H9 (cell line): ENCODE data around the gene SPRED2. TPM values are rescaled to one million over a fixed set of nuclear protein-coding genes. Genes with fewer than 3 reads are reported as not detected.

ENCODE experiments used
- DNase-seq: peaks from one replicate; pipeline ENCODE4 v3.0.0-alpha.2; 2017
- H2AFZ ChIP-seq: one replicate; pipeline ENCODE4 v1.6.1; 2013; ENCODE audit warnings: mild to moderate bottlenecking, low read length, control low read depth, moderate library complexity
- H2AK5ac ChIP-seq: 2 replicates; pipeline ENCODE4 v1.6.1; 2013; ENCODE audit warnings: low read length, control low read depth, mixed read lengths; ENCODE audit not compliant: insufficient read length
- H2BK120ac ChIP-seq: one replicate; pipeline ENCODE4 v1.6.1; 2013; ENCODE audit warnings: low read depth, mild to moderate bottlenecking, low read length, control low read depth, inconsistent platforms; ENCODE audit not compliant: poor library complexity, severe bottlenecking
- H2BK12ac ChIP-seq: 2 replicates; pipeline ENCODE4 v1.6.1; 2013; ENCODE audit warnings: low read length, control low read depth, mixed read lengths, low read depth; ENCODE audit not compliant: insufficient read length
- H2BK15ac ChIP-seq: 2 replicates; pipeline ENCODE4 v1.6.1; 2013; ENCODE audit warnings: low read depth, low read length, control low read depth
- H2BK20ac ChIP-seq: one replicate; pipeline ENCODE4 v1.6.1; 2013; ENCODE audit warnings: low read depth, mild to moderate bottlenecking, low read length, control low read depth, inconsistent platforms; ENCODE audit not compliant: poor library complexity, severe bottlenecking
- H2BK5ac ChIP-seq: 2 replicates; pipeline ENCODE4 v1.6.1; 2013; ENCODE audit warnings: low read length, control low read depth, mixed read lengths; ENCODE audit not compliant: insufficient read length
- H3K14ac ChIP-seq: 2 replicates; pipeline ENCODE4 v1.6.1; 2013; ENCODE audit warnings: low read length, control low read depth; ENCODE audit not compliant: insufficient read depth
- H3K18ac ChIP-seq: 2 replicates; pipeline ENCODE4 v1.6.1; 2013; ENCODE audit warnings: low read depth, mild to moderate bottlenecking, mixed read lengths, low read length, control low read depth; ENCODE audit not compliant: insufficient read length
- H3K23ac ChIP-seq: 2 replicates; pipeline ENCODE4 v1.6.1; 2013; ENCODE audit warnings: low read length, control low read depth, mixed read lengths, low read depth; ENCODE audit not compliant: insufficient read length
- H3K23me2 ChIP-seq: 2 replicates; pipeline ENCODE4 v1.6.1; 2013; ENCODE audit warnings: low read depth, mild to moderate bottlenecking, mixed read lengths, low read length, control low read depth; ENCODE audit not compliant: insufficient read length, poor library complexity, severe bottlenecking
- H3K27ac ChIP-seq: 2 replicates; pipeline ENCODE4 v1.5.1; 2013; ENCODE audit warnings: low read length, control low read depth, mixed read lengths, low read depth; ENCODE audit not compliant: insufficient read length
- H3K27me3 ChIP-seq: 2 replicates; pipeline ENCODE4 v1.6.1; 2013; ENCODE audit warnings: low read length, control low read depth, inconsistent platforms; ENCODE audit not compliant: insufficient read depth
- H3K4ac ChIP-seq: 2 replicates; pipeline ENCODE4 v1.6.1; 2013; ENCODE audit warnings: low read depth, mild to moderate bottlenecking, control low read depth, inconsistent platforms, low read length, moderate library complexity
- H3K4me1 ChIP-seq: 2 replicates; pipeline ENCODE4 v1.6.1; 2013; ENCODE audit warnings: low read length, control low read depth, inconsistent platforms; ENCODE audit not compliant: insufficient read depth
- H3K4me2 ChIP-seq: 2 replicates; pipeline ENCODE4 v1.6.1; 2013; ENCODE audit warnings: low read length, control low read depth, mixed read lengths; ENCODE audit not compliant: insufficient read length, insufficient read depth
- H3K56ac ChIP-seq: 2 replicates; pipeline ENCODE4 v1.6.1; 2013; ENCODE audit warnings: low read depth, mild to moderate bottlenecking, mixed read lengths, low read length, control low read depth; ENCODE audit not compliant: insufficient read length
- H3K79me1 ChIP-seq: 2 replicates; pipeline ENCODE4 v1.6.1; 2013; ENCODE audit warnings: low read depth, mild to moderate bottlenecking, moderate library complexity, low read length, control low read depth, inconsistent platforms; ENCODE audit not compliant: insufficient read depth, poor library complexity, severe bottlenecking
- H3K79me2 ChIP-seq: 2 replicates; pipeline ENCODE4 v1.6.1; 2013; ENCODE audit warnings: low read length, control low read depth, inconsistent platforms; ENCODE audit not compliant: insufficient read depth
- H3K9ac ChIP-seq: 2 replicates; pipeline ENCODE4 v1.6.1; 2013; ENCODE audit warnings: low read length, control low read depth, mixed read lengths; ENCODE audit not compliant: insufficient read length; ENCODE audit errors: extremely low read depth
- H3K9me3 ChIP-seq: one replicate; pipeline ENCODE4 v1.6.1; 2013; ENCODE audit warnings: low read depth, low read length, inconsistent platforms; ENCODE audit not compliant: control insufficient read depth
- H3T11ph ChIP-seq: one replicate; pipeline ENCODE4 v1.6.1; 2013; ENCODE audit warnings: mild to moderate bottlenecking, low read length, control low read depth, inconsistent platforms
- H4K20me1 ChIP-seq: one replicate; pipeline ENCODE4 v1.6.1; 2013; ENCODE audit not compliant: control insufficient read depth, insufficient read length, insufficient read depth
- H4K5ac ChIP-seq: 2 replicates; pipeline ENCODE4 v1.6.1; 2013; ENCODE audit warnings: low read depth, mild to moderate bottlenecking, mixed read lengths, low read length, control low read depth; ENCODE audit not compliant: insufficient read length
- H4K8ac ChIP-seq: replicated peaks from 2 replicates; pipeline ENCODE4 v1.6.1; 2013; ENCODE audit warnings: low read length, control low read depth, mixed read lengths, low read depth; ENCODE audit not compliant: insufficient read length
- H4K91ac ChIP-seq: 2 replicates; pipeline ENCODE4 v1.6.1; 2013; ENCODE audit warnings: low read depth, mild to moderate bottlenecking, moderate library complexity, mixed read lengths, low read length, control low read depth; ENCODE audit not compliant: insufficient read length
- H3K27ac Mint-ChIP-seq, 3 experiments: 2 replicates in 2 of 3; 3 replicates in 1 of 3; pipeline ENCODE4 v1.8.0; 2020 to 2021; ENCODE audit warnings: mixed read lengths in 3 of 3, mild to moderate bottlenecking in 1 of 3, moderate library complexity in 1 of 3
- H3K27me3 Mint-ChIP-seq: 2 replicates; pipeline ENCODE4 v1.8.0; 2021; ENCODE audit warnings: low read depth, mild to moderate bottlenecking, moderate library complexity, mixed read lengths
- H3K36me3 Mint-ChIP-seq, 3 experiments: 2 replicates in 2 of 3; 3 replicates in 1 of 3; pipeline ENCODE4 v1.8.0; 2020 to 2021; ENCODE audit warnings: low read depth in 3 of 3, mixed read lengths in 3 of 3; ENCODE audit not compliant: insufficient read depth in 1 of 3
- H3K4me1 Mint-ChIP-seq, 2 experiments: 2 replicates each; pipeline ENCODE4 v1.8.0; 2020; ENCODE audit warnings: mixed read lengths in 2 of 2
- H3K4me3 Mint-ChIP-seq, 2 experiments: 2 replicates in 1 of 2; 3 replicates in 1 of 2; pipeline ENCODE4 v1.8.0; 2020 to 2021; ENCODE audit warnings: mild to moderate bottlenecking in 2 of 2, mixed read lengths in 2 of 2, moderate library complexity in 1 of 2
- H3K9me3 Mint-ChIP-seq, 2 experiments: 2 replicates in 1 of 2; 3 replicates in 1 of 2; pipeline ENCODE4 v1.8.0; 2020; ENCODE audit warnings: mild to moderate bottlenecking in 2 of 2, mixed read lengths in 2 of 2, moderate library complexity in 1 of 2
- WGBS: extraction: QIAGEN DNeasy Blood & Tissue Kit; methylation state at CpG from one replicate; pipeline ENCODE4 v1.1.7; 2013; ENCODE audit warnings: missing lambda C conversion rate, low lambda C conversion rate, mixed read lengths; ENCODE audit not compliant: insufficient read length; ENCODE audit errors: extremely low coverage; 5-methylcytosine and 5-hydroxymethylcytosine counted together
- total RNA-seq: library from RNA; stranded (reverse); gene quantifications from 2 replicates; pipeline ENCODE4 v1.2.1, GENCODE V29; 2021
- TF ChIP-seq, protein P1 (sequence below): fragments of 200-600 bp; sonication (generic); conservative IDR thresholded peaks from 3 replicates; pipeline ENCODE4 v1.8.0; 2021; ENCODE audit warnings: antibody characterized with exemption, mild to moderate bottlenecking

The SPRED2 gene
- total RNA-seq, 1 experiment from 2014 or later, result 23.5 TPM

DNA sequence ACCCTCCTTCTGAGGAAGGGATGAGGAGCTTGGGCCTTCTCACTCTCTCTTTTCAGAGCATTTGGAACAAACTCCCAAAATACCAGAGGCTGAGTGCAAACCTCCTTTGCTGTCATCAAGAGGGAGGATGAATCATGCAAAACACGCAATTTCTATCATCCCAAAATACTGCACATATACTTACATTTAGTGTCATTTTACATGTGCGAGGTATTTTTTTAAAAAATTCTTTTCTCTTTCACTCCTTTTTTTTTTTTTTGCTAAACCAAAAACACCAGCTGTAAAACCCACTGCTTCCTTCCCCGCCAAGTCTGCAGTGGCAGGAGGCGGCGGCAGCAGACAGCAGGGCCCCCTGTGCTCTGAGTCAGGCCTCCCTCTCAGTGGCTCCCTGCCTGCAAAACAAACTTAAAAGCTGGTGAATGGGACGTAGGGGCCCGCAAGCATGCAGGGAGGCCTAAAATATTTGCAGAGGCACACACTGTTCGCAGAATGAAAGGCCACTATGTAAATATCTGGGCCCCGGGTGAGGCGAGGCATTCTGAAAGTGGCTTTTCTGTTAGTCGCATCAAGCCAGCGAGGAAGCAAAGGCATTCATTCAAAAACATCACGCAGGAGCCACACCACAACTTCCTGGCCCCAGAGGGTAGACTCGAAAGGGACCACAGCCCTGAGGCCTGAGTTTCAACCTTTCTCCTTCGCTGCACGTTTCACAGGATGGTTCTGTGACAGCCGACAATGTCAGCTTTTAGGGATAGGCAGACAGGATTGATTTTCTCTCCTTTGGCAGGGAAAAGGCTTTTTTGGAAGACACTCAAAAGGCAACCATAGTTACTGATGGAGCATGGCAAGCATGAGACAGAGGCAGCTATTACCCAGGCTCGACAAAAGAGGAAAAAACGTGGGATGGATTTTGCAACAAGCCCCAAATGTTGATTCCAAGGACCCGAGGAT is 131.4 kb downstream of the SPRED2 start:
- DNase-seq, result no peak
- Histone ChIP-seq H3K4me1 (peaks cover 3% of the 10 kb centered on the region; the same call in 1 of the 2 replicates), H4K5ac (no peak overlapping the region), H4K91ac (no peak overlapping the region), H2BK12ac (no peak overlapping the region), H2BK20ac (no peak overlapping the region), H3K18ac (no peak overlapping the region), H2AFZ (no peak overlapping the region), H3K4ac (no peak overlapping the region), H2AK5ac (no peak overlapping the region), H4K8ac (no peak overlapping the region), H3K4me2 (no peak overlapping the region), H2BK15ac (no peak overlapping the region), H3K9me3 (no peaks in the 10 kb centered on the region), H3K23me2 (no peaks in the 10 kb centered on the region), H3K79me1 (no peaks in the 10 kb centered on the region), H3K9ac (no peak overlapping the region), H3K14ac (no peak overlapping the region; the same call in 1 of the 2 replicates), H3K56ac (no peak overlapping the region), H3K27me3 (no peaks in the 10 kb centered on the region), H2BK5ac (no peak overlapping the region), H3K23ac (no peak overlapping the region), H3K79me2 (no peaks in the 10 kb centered on the region), H3T11ph (no peak overlapping the region), H3K27ac (no peak overlapping the region), H2BK120ac (no peak overlapping the region), H4K20me1 (no peaks in the 10 kb centered on the region)
- Mint-ChIP-seq H3K9me3 (no peaks in the 10 kb centered on the region), H3K4me3 (no peak overlapping the region), H3K27ac (no peak overlapping the region; a peak in 1 of 7 replicates), H3K36me3 (no peaks in the 10 kb centered on the region), H3K27me3 (peaks cover 44% of the 10 kb centered on the region), H3K4me1 (peaks cover 17 to 20% of the 10 kb centered on the region in 2 experiments)
- no CpG with 5 or more reads among the region's 20 CpGs for WGBS
- TF ChIP-seq, protein P1, sequence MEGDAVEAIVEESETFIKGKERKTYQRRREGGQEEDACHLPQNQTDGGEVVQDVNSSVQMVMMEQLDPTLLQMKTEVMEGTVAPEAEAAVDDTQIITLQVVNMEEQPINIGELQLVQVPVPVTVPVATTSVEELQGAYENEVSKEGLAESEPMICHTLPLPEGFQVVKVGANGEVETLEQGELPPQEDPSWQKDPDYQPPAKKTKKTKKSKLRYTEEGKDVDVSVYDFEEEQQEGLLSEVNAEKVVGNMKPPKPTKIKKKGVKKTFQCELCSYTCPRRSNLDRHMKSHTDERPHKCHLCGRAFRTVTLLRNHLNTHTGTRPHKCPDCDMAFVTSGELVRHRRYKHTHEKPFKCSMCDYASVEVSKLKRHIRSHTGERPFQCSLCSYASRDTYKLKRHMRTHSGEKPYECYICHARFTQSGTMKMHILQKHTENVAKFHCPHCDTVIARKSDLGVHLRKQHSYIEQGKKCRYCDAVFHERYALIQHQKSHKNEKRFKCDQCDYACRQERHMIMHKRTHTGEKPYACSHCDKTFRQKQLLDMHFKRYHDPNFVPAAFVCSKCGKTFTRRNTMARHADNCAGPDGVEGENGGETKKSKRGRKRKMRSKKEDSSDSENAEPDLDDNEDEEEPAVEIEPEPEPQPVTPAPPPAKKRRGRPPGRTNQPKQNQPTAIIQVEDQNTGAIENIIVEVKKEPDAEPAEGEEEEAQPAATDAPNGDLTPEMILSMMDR, result no peak
